NT2/D1 (cell line): ENCODE data around the gene MT1E.

Experiments
- YY1 ChIP-seq: IDR thresholded peaks from 2 replicates; pipeline ENCODE4 v1.6.1; 2011; ENCODE audit not compliant: insufficient read length, insufficient read depth
- ZNF274 ChIP-seq: IDR thresholded peaks from 2 replicates; pipeline ENCODE4 v1.6.1; 2011; ENCODE audit warnings: mild to moderate bottlenecking, low read depth, low read length

GRCh38 chr16:56636616-56637413, 11.2 kb downstream of the MT1E start:
- TF ChIP-seq ZNF274 (no peak), YY1 (no peak)
